Measurements from ENCODE around the gene ATP6AP1. TPM values are rescaled to one million over a fixed set of nuclear protein-coding genes. Genes with fewer than 3 reads are reported as not detected.
"Not testable (repeated sequence)": the region's sequence is repeated elsewhere in the genome, so short reads cannot be mapped to it uniquely, and the experiment has no call there.

ATP6AP1 gene
- total RNA-seq, 2 experiments from 2014 or later: 52.3 to 53.2 TPM

DNA sequence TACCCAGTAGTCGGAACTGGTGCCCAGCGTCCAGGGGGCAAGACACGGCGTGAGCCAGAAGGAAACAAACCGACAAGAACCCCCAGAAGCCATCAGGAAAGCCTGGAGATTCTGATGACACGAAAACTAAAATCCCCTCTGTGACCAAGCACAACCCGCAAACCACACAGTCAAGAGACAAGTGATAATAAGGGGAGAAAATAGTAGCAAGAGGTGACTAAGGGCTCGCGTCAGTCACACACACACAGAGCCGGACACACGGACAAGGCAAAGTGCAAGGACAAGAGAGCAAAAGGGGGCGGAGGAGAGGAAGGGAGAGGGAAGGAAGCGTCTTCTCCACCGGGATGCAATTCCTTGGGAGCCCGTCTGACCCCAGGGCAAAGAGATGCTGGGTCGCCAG is 39.8 kb upstream of the ATP6AP1 start:
- DNase-seq; CTCF ChIA-PET; H3K27ac Mint-ChIP-seq; POLR2A ChIA-PET; H3K27me3 Mint-ChIP-seq; H3K4me1 Mint-ChIP-seq; H3K9me3 Mint-ChIP-seq; H3K36me3 Mint-ChIP-seq (ENCODE audit: low read depth); H3K4me3 Mint-ChIP-seq: not testable (repeated sequence)

DNA sequence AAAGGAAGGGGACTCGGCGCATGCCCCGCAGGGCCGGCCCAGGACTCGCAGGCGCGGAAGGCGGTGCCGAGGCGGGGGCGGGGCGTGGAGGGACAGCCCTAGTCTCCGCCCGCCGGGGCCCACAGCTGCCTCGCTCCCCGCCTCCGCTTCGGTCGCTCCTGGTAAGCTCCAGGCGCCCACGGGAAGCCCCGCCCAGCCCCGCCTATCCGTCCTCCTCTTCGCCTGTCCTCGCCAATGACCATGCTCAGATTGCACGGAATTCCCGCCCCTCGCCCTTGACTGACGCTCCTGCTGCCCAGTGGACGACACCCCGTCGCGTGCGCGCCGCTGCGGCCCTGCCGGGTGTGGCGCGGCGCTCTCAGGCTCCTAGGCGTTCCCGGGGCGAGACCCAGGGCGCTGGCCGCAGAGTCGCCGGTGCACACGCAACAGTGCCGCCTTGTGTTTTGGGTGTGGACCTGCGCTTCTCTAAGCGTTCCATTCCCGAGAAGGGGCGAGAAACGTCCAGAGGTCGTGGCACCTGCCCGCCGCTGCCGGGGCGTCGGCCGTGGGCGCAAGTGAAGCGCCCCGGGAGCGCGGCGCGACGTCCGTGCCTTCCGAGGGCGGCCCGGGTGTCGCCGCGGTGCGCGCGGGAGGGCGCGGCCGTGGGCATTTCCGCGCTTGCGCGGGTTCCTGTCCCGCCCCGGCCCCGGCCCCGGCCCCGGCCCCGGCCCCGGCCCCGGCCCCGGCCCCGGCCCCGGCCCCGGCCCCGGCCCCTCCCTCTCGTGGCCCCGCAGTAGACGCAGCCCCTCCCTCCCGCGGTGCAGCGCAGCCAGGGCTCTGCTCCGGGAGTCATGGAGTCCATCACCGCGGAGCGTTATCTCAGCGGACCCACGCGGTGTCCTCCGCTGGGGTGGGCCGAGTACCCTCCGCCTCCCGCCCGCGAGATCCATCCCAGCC is 38.4 kb upstream of the ATP6AP1 start:
- H3K27ac Mint-ChIP-seq; H3K9me3 Mint-ChIP-seq; CTCF ChIA-PET; DNase-seq; H3K36me3 Mint-ChIP-seq (ENCODE audit: low read depth); H3K27me3 Mint-ChIP-seq; POLR2A ChIA-PET; H3K4me1 Mint-ChIP-seq; H3K4me3 Mint-ChIP-seq: not testable (repeated sequence)

DNA sequence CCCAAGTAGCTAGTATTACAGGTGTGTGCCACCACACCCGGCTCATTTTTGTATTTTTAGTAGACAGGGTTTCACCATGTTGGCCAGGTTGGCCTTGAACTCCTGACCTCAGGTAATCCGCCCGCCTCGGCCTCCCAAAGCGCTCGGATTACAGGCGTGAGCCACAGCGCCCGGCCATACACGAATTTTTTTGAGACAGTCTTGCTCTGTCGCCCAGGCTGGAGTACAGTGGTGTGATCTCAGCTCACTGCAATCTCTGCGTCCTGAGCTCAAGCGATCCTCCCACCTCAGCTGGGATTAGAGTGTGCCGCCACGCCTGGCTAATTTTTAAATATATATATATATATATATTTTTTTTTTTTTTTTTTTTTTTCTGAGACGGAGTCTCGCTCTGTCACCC is 32.1 kb upstream of the ATP6AP1 start:
- DNase-seq, H3K27ac Mint-ChIP-seq, CTCF ChIA-PET, H3K27me3 Mint-ChIP-seq, H3K9me3 Mint-ChIP-seq: not testable (repeated sequence)
- H3K36me3 Mint-ChIP-seq (ENCODE audit: low read depth): peaks cover 34% of the 10 kb centered on the region
- H3K4me1 Mint-ChIP-seq: peaks cover 16% of the 10 kb centered on the region
- peak overlapping the region; percentile 98 for H3K4me3 Mint-ChIP-seq
- POLR2A ChIA-PET: interaction anchor here (1.1 to 7.2 kb wide), 2 partner anchors 14 to 23 kb away, joined by 3 to 103 read pairs; partner anchors contain the start of genes DNASE1L1 and TAFAZZIN

DNA sequence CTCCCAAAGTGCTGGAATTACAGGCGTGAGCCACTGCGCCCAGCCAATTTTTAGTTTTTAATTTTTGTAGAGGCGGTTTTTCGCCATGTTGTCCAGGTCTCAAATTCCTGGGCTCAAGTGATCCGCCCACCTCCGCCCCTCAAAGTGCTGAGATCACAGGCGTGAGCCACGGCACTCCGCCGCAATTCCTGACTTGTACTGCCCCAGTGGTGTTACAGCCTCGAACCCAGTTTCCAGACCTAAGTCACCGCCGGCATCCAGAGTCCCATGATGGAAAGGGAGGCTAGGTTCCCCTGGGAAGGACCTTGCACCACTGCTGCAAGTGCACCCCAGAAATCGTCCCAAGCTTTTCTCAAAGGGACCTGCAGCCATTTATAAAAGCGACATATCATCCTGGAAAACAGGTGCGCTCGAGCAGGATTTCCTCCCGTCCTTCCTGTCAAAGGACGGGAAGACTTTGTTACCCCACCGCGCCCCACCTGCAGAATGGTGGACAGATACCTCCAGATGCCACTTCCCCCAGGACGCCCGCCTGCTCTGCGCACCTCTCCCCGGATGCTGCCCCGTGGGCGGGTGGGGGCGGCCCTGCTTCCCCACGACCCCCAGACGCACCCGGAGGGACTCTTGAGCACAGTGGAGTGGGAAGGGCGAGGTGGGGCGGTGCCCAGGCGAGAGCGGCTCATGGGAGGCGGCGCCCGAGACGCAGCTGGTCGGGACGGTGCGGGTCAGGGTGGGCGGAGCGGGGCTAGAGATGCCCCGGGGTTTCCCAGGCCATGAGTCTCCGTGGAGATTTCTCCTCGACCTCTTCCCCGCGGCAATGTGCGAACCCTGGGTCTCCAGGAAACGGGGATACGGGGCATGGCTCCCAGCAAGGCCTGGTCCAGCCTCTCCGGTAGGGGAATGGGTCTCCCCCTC is 31.2 kb upstream of the ATP6AP1 start:
- Mint-ChIP-seq H3K9me3 (no peaks in the 10 kb centered on the region), H3K4me3 (peak overlapping the region; percentile 98), H3K4me1 (peaks cover 16% of the 10 kb centered on the region), H3K36me3 (ENCODE audit: low read depth) (peaks cover 37% of the 10 kb centered on the region), H3K27ac (peak overlapping the region; percentile 100), H3K27me3 (no peaks in the 10 kb centered on the region)
- ChIA-PET POLR2A (interaction anchor here (0.6 to 7.2 kb wide), 28 partner anchors 14 to 474 kb away, joined by 3 to 103 read pairs (median 8); partner anchors contain the start of genes ATP6AP1, DNASE1L1, EMD and G6PD), CTCF (interaction anchor here (1.1 to 1.2 kb wide), 2 partner anchors 13 to 32 kb away, joined by 3 to 5 read pairs; partner anchors contain the start of gene ATP6AP1)
- DNase-seq: peak; percentile 64

DNA sequence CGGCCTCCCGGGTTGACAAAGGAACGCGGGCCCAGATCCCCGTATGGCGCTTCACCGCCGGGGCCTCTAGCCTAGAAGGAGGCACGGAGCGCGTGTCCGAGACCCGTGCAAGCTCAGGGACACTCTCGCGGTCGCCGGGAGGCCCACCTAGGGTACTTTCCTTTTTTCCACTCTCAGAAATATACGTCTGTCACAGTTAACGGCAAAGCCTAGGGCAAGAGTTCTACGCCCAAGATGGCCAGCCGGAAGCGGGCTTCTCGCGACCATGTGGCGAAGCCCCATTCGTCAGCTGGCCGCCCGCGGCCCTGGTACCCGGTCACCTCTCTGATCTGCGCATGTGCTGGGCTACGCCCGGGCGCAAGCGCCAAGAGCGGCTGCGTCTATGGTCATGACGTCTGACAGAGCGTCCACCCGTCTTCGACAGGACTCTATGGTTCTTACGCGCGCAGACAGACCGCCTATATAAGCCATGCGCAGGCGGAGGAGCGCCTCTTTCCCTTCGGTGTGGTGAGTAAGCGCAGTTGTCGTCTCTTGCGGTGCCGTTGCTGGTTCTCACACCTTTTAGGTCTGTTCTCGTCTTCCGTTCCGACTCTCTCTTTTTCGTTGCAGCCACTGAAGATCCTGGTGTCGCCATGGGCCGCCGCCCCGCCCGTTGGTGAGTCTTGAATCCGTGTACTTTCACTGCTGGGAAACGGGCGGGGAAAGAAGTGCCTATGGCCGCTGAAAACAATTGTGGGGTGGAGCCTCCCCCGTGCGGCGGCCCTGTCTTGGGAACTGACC is 30.4 kb upstream of the ATP6AP1 start, which contains the start of gene RPL10:
Gene RPL10 (plus strand): TSS at position 490 of the 780 bp plus-strand sequence. CDS start 143 bp downstream, at position 633.
- peak; percentile 93 for DNase-seq
- Mint-ChIP-seq H3K36me3 (ENCODE audit: low read depth) (peaks cover 39% of the 10 kb centered on the region), H3K4me1 (peaks cover 16% of the 10 kb centered on the region), H3K27me3 (no peaks in the 10 kb centered on the region), H3K27ac (peak within 1 kb of the TSS; percentile 100), H3K9me3 (no peaks in the 10 kb centered on the region), H3K4me3 (peak within 1 kb of the TSS; percentile 98)
- CTCF ChIA-PET: interaction anchor here (0.7 to 2.3 kb wide), 8 partner anchors 12 to 135 kb away, joined by 3 to 8 read pairs (median 4); partner anchors contain the start of genes ATP6AP1, LAGE3 and SLC10A3
- POLR2A ChIA-PET: interaction anchor here (0.6 to 7.2 kb wide), 34 partner anchors 13 to 475 kb away, joined by 3 to 103 read pairs (median 6); partner anchors contain the start of genes ATP6AP1, DKC1, DNASE1L1 and EMD

DNA sequence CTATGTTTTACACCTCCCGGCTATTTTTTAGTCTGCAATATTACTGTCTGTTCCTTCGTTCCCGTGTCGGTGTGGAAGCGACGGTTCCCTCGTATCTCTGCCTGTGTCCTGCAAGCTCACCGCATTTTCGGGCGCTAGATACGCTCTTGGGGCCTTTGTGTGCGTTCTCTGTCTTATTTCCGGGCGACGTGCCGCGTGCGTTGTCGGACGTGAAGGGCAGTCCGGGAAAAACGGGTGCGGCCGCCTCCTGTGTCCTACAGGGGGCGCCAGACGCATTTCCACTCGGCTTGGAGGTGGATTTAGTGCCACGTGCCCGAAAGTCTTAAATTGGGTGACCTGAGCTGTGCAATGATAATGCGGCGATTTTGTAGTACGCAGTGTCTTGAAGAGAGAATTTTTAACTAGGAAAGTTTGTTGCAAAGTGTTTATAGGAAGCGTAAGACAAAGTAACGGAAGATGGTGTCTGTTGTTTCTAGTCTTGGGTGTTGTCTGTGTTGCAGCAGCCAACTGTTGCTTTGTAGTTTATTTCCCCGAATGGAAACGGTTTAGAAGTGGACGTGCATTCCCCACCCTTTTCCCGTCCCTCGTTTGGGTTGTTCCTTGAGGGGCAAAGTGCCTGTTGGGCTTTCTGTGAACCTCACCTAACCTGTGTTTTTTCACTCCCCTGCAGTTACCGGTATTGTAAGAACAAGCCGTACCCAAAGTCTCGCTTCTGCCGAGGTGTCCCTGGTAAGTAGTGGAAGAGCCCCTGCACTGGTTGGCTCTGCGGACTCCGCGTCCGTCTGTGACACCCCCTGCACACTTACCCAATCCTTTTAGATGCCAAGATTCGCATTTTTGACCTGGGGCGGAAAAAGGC is 29.6 kb upstream of the ATP6AP1 start:
- Mint-ChIP-seq H3K27ac (peak overlapping the region; percentile 100), H3K4me1 (peaks cover 16% of the 10 kb centered on the region), H3K36me3 (ENCODE audit: low read depth) (peaks cover 39% of the 10 kb centered on the region), H3K9me3 (no peaks in the 10 kb centered on the region), H3K27me3 (no peaks in the 10 kb centered on the region), H3K4me3 (peak overlapping the region; percentile 98)
- ChIA-PET CTCF (interaction anchor here (0.6 to 2.3 kb wide), 11 partner anchors 11 to 135 kb away, joined by 3 to 8 read pairs (median 4); partner anchors contain the start of genes ATP6AP1, LAGE3 and SLC10A3), POLR2A (interaction anchor here (0.6 to 7.2 kb wide), 34 partner anchors 9 to 476 kb away, joined by 3 to 103 read pairs (median 6); partner anchors contain the start of genes ATP6AP1, DKC1, DNASE1L1 and EMD)
- peak; percentile 89 for DNase-seq

DNA sequence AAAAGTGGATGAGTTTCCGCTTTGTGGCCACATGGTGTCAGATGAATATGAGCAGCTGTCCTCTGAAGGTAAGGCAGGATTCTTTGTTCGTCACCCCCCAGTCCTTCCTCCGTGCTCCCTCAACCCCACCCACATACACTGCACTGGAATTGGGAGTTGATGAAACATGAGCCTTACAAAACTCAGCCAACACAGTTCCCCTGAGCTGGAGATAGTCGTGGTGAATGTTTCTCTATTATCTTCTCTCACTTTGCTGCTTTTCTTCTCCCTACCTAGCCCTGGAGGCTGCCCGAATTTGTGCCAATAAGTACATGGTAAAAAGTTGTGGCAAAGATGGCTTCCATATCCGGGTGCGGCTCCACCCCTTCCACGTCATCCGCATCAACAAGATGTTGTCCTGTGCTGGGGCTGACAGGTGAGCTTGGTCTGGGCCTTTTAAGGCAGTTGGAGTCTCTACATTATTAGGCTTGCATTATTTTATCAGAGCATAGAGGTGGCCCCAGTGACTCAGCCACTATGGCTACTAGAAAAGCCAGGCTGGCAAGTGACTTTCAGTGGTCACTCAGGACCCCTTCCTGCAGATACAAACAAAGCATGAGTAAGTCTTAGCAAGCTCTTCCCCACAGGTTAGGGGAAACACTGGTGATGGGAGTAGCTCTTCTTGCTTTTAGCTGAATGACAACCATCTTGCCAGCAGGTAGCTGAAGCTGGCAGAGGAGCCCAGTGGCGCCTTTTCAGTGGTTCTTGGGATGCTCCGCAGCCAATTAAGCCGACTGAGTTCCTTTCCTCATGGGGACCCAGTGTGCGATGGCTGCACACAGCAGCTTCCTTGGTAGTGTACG is 28.7 kb upstream of the ATP6AP1 start:
- peak; percentile 53 for DNase-seq
- Mint-ChIP-seq H3K9me3 (no peaks in the 10 kb centered on the region), H3K36me3 (ENCODE audit: low read depth) (peaks cover 39% of the 10 kb centered on the region), H3K27ac (peak overlapping the region; percentile 100), H3K4me3 (peak overlapping the region; percentile 98), H3K4me1 (peaks cover 16% of the 10 kb centered on the region), H3K27me3 (no peaks in the 10 kb centered on the region)
- ChIA-PET CTCF (interaction anchor here (0.8 to 2.3 kb wide), 4 partner anchors 11 to 134 kb away, joined by 4 to 8 read pairs (median 5); partner anchors contain the start of genes ATP6AP1 and SLC10A3), POLR2A (interaction anchor here (0.7 to 7.2 kb wide), 19 partner anchors 8 to 473 kb away, joined by 3 to 103 read pairs (median 10); partner anchors contain the start of genes ATP6AP1, DKC1, DNASE1L1 and EMD)

DNA sequence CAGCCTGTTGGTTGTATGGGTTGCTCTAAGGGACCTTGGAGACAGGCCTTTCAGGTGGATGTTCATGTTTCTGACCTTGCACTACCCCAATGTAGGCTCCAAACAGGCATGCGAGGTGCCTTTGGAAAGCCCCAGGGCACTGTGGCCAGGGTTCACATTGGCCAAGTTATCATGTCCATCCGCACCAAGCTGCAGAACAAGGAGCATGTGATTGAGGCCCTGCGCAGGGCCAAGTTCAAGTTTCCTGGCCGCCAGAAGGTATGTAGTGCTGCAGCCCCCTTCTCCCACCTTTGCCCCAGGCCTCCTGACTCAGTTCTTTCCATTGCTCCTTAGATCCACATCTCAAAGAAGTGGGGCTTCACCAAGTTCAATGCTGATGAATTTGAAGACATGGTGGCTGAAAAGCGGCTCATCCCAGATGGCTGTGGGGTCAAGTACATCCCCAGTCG is 28.1 kb upstream of the ATP6AP1 start:
- Mint-ChIP-seq H3K4me1 (peaks cover 16% of the 10 kb centered on the region), H3K4me3 (peak overlapping the region; percentile 98), H3K36me3 (ENCODE audit: low read depth) (peaks cover 39% of the 10 kb centered on the region), H3K27ac (peak overlapping the region; percentile 100)
- H3K27me3 Mint-ChIP-seq, DNase-seq, H3K9me3 Mint-ChIP-seq: not testable (repeated sequence)
- POLR2A ChIA-PET: interaction anchor here (0.7 to 7.2 kb wide), 12 partner anchors 10 to 431 kb away, joined by 3 to 103 read pairs (median 6); partner anchors contain the start of genes ATP6AP1, DNASE1L1, FAM3A and TAFAZZIN
- CTCF ChIA-PET: interaction anchor here (0.8 to 2.3 kb wide), 3 partner anchors 10 to 90 kb away, joined by 4 to 8 read pairs (median 6); partner anchors contain the start of genes ATP6AP1 and SLC10A3

DNA sequence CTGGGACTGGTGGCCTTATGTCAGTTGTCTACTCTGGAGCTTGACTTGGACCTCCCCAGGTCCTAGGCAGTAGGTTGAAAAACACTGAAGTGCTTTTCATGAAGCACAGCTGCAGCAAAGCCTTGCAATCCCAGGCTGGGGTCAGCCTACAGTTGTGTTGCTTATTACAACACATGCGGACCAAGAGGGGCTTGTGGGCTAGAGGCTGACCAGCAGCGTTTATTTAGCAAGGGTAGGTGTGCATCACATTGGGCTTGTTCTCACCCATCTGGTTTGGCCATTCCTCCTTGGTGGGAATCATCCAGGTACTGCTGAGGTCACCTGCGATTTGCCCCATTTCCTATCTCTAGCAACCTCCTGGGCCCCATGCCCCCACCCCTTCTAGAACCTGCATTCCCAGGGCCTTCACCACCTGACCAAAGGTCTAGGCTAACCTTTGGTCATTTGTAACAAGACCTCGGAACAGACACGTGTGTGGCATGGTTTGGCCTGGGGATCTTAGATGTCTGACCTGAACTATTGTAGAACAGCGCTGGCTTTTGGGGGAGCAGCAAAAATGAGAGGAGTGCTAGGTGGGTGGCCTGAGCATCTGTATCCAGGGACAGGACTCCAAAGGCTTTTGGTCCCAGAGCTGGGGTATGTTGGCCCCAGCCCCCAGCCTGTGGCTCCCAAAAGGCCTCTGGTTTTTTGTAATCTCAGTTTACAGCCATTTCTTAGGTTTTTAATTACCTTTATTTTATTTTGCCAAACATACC is 27.3 kb upstream of the ATP6AP1 start:
- Mint-ChIP-seq H3K27me3 (no peaks in the 10 kb centered on the region), H3K4me1 (peaks cover 16% of the 10 kb centered on the region), H3K9me3 (no peaks in the 10 kb centered on the region), H3K36me3 (ENCODE audit: low read depth) (peaks cover 39% of the 10 kb centered on the region), H3K27ac (peak overlapping the region; percentile 100), H3K4me3 (no peak overlapping the region)
- no peak for DNase-seq
- ChIA-PET CTCF (no interaction called here), POLR2A (interaction anchor here (0.9 to 7.2 kb wide), 6 partner anchors 10 to 32 kb away, joined by 3 to 103 read pairs (median 16); partner anchors contain the start of genes ATP6AP1, DNASE1L1 and TAFAZZIN)
